ENCODE data around the gene OPCML.

The OPCML gene

DNA sequence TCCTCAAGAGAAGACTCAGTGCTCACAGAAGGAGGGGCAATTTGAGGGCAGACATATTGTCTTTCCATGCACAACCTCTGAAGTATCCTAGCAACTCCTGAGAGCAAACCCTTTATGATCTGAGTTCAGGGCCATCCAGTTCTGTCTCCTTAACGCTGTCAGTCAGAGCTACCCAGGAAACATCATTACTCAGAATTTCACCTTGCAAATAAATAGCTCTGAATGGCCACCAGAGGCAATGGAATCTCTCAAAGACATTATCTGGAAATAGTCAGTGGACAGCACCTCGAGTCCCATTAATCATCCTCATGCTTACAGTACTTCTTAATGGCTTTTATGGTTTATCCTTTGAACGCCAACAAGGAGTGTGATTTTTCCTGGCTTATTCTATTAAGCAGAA is 656.1 kb downstream of the OPCML start:
- H3K4me3 ChIP-seq (ENCODE audit: low read length): no peak overlapping the region
- no peak for DNase-seq (ENCODE audit: low read depth)
- peak; percentile 6; the same call in 1 of the 2 replicates for TF ChIP-seq CTCF (conservative IDR thresholded peaks at IDR 0.05; ENCODE audit: low read length)

DNA sequence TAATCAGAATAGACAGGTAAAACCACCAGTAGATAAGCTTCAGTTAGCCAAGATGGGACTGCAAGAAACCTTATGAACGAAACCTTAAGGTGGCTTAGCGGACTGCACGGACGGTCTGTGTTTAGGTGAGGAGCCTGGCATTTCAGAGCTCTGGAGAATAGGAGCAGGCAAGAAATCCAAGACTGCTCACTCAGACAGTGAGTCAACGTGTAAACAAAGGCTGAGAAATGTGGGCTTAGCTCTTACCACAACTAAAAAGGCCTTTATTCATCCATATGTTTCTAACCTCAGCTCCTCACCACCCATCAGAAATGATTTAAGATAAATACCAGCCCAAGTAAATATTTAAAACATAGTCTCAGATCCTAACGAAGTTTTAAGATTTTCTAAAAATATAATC is 657.7 kb downstream of the OPCML start:
- no peak overlapping the region for H3K4me3 ChIP-seq (ENCODE audit: low read length)
- no peak for TF ChIP-seq CTCF (conservative IDR thresholded peaks at IDR 0.05; ENCODE audit: low read length)
- peak; percentile 87 for DNase-seq (ENCODE audit: low read depth)

DNA sequence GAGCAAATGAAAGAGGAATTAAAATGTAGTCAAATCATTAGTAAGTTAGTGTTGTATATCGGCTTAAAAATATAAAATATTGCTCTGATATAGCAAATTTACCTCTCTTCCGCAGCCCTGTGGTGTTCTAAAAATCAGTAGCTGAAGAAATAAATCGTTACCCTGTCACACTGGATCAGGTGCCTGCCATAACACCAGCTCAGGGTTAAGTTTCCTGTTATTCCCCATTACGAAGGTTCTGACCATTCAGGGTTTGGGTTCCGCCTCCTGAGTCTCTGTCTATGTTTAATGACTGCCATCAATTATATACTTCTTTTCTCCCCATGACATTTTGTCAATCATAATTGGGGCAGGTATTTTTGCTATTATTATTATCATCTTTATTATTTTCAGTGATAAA is 658.5 kb downstream of the OPCML start:
- no peak for TF ChIP-seq CTCF (conservative IDR thresholded peaks at IDR 0.05; ENCODE audit: low read length)
- DNase-seq (ENCODE audit: low read depth): no peak

GRCh38 chr11:132872211-132872610 is 660.1 kb downstream of the OPCML start:
- H3K4me3 ChIP-seq (ENCODE audit: low read length): no peak overlapping the region
- DNase-seq (ENCODE audit: low read depth): no peak
- TF ChIP-seq CTCF (conservative IDR thresholded peaks at IDR 0.05; ENCODE audit: low read length): no peak

More for the DNA sequence above, 658.5 kb downstream of the OPCML start:
- no peak overlapping the region for H3K4me3 ChIP-seq (ENCODE audit: low read length)

- no peak for TF ChIP-seq CTCF (conservative IDR thresholded peaks at IDR 0.05; ENCODE audit: low read length)
- H3K4me3 ChIP-seq (ENCODE audit: low read length): no peak overlapping the region
- DNase-seq (ENCODE audit: low read depth): no peak
Measured at GRCh38 chr11:132866783-132867545, 665.3 kb downstream of the OPCML start.

GRCh38 chr11:132865623-132866022 is 666.7 kb downstream of the OPCML start:
- DNase-seq (ENCODE audit: low read depth): no peak
- H3K4me3 ChIP-seq (ENCODE audit: low read length): no peak overlapping the region
- TF ChIP-seq CTCF (conservative IDR thresholded peaks at IDR 0.05; ENCODE audit: low read length): no peak

GRCh38 chr11:132864811-132865576 is 667.3 kb downstream of the OPCML start:
- no peak for TF ChIP-seq CTCF (conservative IDR thresholded peaks at IDR 0.05; ENCODE audit: low read length)
- no peak overlapping the region for H3K4me3 ChIP-seq (ENCODE audit: low read length)
- no peak for DNase-seq (ENCODE audit: low read depth)

Data from AG10803 (cell line).